Fibroblast of skin of abdomen (primary cell): ENCODE measurements around the gene IGF2BP2. TPM values are rescaled to one million over a fixed set of nuclear protein-coding genes. Genes with fewer than 3 reads are reported as not detected.
A peak's percentile ranks its signal among the peaks of the same experiment; 100 is the strongest.
"Not testable (repeated sequence)": the region's sequence is repeated elsewhere in the genome, so short reads cannot be mapped to it uniquely, and the experiment has no call there.

ENCODE experiments used
- DNase-seq: peaks from one replicate; pipeline ENCODE4 v3.0.0-alpha.2; 2013
- polyA plus RNA-seq, 2 experiments: library from polyadenylated mRNA; unstranded; fragments of 120-200 nt; gene quantifications; one replicate each; pipeline ENCODE4 v1.2.1, GENCODE V29; 2013; ENCODE audit not compliant: insufficient read length in 2 of 2

IGF2BP2 gene
- polyA plus RNA-seq (2013, experiment 1 of 2; ENCODE audit: insufficient read length) = 95.6 TPM
- polyA plus RNA-seq (2013, experiment 2 of 2; ENCODE audit: insufficient read length) = 95.9 TPM

GRCh38 chr3:185825006-185825638 lies at the start of gene IGF2BP2:
Gene IGF2BP2 (minus strand): TSS chr3:185825042. CDS start chr3:185824960, 82 bp downstream.
- DNase-seq = peak; percentile 91

DNA sequence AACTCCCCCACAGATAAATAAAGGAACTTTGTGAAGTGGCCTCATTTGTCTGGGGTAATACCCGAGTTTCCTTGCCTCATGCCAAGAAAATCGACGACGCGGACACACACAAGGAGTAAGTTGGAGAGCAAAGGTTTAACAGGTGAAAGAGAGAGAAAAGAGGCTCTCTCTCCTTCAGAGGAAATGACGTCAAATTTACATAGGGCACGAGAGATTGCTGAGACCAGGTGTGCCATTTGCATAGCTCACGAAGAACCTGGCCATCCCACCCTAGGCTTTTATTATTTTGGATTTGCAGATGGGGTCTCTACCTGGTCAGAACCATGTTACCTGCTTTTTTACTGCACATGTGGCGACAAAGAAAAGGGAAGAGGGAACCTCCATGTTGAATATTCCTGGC lies 49.3 kb upstream of the IGF2BP2 start:
- DNase-seq = no peak

GRCh38 chr3:185867650-185868049 lies 42.8 kb upstream of the IGF2BP2 start:
- no peak for DNase-seq

DNA sequence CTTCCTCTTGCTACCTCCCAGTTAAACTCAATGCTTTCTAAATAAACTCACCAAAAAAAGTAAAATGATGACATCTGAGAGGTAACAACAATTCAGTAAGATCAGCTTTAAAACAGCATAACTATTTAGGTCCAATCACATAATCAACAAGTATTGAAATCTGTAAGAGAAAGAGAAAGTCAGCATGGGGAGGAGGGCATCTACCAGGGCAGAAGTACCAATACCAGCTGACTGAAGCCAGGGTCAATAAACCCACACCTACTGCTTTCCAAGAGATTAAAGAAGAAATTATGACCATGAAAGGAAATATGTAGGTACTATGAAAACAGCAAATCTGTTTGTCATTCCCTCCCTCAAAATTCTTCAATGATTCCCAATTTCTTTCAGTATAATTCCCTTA lies 42.2 kb upstream of the IGF2BP2 start:
- no peak for DNase-seq

- DNase-seq = no peak
Observed at GRCh38 chr3:185866555-185866954, 41.7 kb upstream of the IGF2BP2 start.

GRCh38 chr3:185865247-185865646 lies 40.4 kb upstream of the IGF2BP2 start:
- DNase-seq = no peak

GRCh38 chr3:185864767-185865166 lies 39.9 kb upstream of the IGF2BP2 start:
- no peak for DNase-seq

DNA sequence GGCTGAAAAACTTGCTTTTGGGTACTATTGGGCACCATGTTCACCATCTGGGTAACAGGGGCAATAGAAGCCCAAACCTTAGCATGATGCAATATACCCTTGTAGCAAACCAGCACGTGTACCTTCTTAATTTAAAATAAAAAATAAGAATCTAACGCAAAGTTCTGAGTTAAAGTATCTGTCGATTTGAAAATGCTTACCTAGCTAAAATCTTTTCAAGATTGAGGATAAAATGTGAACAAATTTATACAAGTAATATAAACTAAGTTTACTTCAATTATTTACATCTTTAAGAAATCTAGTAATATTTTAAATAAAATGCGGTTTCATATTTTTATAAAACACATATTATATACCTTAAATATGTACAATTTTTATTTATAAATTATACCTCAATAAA lies 38.1 kb upstream of the IGF2BP2 start:
- DNase-seq = no peak

DNA sequence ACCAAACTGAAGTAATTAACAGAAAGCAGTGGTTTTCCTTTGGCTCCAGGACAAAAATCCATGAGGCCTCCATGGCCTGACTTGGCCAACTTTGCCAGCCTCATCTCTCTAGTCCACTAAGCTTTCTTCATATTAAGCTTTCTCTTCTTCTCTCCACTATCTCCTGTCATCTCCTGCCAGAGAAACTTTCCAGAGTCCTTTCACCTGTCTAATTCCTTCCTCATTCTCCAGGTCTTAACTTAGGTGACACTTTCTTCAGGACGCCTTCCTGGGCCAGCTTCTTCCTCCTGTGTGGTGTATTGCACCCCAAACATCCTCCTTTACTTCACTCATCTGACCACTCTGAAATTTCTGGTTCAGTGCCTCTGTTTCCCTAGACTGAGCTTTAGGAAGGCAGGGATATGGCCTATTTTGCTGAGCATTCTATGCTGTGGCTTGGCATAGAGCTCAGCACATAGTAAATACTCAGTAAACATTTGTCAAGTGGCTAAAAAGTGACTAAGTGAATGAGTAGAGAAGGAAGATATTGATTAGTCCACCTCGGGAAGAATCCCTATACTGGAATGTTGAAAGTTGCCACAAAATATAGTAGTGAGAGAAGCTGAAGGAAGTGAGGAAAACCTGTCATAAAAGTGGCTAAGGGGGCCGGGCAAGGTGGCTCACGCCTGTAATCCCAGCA lies 34.6 kb upstream of the IGF2BP2 start:
- no peak for DNase-seq

GRCh38 chr3:185858502-185859225 lies 33.8 kb upstream of the IGF2BP2 start:
- DNase-seq = no peak

DNA sequence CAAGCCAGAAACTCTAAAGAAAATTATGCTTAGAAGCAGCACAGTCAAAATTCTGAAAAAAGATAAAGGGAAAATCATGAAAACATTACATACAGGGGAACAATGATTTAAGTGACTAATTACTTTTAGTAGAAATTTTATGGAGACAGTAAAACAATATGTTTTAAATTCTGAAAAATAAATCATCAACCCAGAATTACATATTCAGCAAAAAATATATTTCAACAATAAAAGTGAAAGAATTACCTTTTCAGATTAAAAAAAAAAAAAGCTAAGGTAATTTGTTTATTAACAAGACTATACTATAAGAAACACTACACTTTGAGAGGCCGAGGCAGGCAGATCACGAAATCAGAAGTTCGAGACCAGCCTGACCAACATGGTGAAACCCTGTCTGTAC lies 32.4 kb upstream of the IGF2BP2 start:
- no peak for DNase-seq

DNA sequence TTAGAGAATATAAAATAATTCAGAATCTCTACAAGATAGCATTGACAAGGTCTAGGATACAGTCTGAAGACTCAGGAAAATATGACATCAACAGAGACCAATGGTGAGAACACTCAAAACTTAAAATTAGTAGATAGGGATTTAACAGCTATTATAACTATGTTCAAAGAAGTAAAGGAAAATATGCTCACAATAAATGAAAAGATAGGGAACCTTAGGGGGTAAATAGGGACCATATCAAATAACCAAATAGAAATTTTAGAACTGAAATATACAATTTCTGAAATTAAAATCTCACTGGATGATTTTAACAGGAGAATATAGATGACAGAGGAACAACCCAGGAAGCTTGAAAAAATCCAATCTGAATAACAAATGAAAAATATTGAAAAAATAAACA lies 31.8 kb upstream of the IGF2BP2 start:
- DNase-seq = no peak

GRCh38 chr3:185853771-185854170 lies 28.9 kb upstream of the IGF2BP2 start:
- not testable (repeated sequence) for DNase-seq

DNA sequence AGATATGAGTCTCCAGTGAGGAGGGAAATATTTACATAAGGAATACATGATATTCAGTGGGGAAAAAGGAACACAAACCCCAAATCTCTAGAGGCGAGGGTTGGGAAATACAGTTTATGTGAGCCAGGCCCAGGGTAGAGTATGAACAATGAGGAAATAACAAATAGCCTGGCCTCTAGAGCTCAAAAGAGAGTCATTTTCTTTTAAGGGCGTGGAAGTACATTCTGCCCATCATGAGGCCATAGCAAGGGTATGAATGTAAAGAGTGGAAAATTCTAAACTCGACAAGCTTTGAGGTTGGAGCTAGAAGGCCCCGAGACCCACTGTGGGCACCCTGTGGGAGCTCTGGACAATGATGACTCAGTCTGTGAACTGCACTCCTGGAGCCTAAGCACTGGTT lies 27.8 kb upstream of the IGF2BP2 start:
- no peak for DNase-seq

- DNase-seq = no peak
Observed at GRCh38 chr3:185851959-185852358, 27.1 kb upstream of the IGF2BP2 start.

- no peak for DNase-seq
Observed at GRCh38 chr3:185851046-185851445, 26.2 kb upstream of the IGF2BP2 start.

DNA sequence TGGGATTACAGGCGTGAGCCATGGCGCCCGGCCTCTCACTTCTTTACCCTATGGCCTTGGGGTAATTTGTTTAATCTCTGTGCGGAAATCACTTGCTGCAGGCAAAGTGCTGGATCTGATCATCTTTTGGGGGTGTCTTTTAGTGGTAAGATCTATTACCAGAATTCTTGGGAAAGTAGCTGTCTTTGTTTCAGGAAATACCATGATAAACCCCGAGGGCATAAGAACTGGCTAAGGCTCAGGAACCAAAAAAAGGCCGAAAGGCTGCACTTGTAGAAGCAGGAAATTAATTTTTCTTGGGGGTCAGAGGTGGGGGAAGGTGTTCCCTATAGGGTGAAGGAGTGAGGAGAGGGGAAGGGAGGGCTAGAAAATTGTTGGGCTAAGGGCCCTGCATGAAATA lies 22.7 kb upstream of the IGF2BP2 start:
- DNase-seq = no peak

- no peak for DNase-seq
Observed at GRCh38 chr3:185846037-185846436, 21.2 kb upstream of the IGF2BP2 start.

DNA sequence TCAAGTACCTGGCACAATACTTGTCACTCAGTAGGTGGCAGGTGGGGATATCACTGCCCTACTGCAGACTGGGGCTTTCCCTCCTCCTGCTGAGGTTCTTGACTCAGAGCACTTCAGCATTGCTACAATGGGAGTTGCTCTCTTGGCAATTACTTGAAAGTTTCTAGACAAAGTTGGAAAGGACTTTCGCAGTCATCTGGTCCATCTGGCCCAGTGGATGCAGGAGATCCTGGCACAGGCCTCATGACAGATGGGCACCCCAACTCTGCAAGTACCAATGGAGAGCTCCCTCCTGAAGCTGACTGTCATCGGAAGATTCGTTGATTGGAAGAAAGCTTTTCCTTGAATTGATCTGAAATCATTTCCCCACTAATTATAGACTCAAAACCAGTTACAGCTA lies 19.2 kb upstream of the IGF2BP2 start:
- no peak for DNase-seq

DNA sequence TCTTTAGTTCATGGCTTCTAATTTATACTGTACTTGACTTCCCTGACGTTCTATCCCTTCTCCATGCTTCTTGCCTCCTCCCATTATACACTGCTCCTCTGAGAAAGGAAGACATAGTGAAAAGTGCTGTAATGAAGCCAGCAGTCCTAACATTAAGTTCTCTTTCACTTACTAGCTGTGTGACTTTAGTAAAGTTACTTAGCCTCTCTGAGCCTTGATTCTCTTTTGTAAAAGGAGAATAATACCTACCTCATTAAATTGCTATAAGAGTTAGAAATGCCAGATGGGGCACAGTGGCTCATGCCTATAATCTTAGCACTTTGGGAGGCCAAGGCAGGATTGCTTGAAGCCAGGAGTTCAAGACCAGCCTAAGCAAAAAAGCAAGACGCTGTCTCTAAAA lies 18.8 kb upstream of the IGF2BP2 start:
- DNase-seq = no peak

GRCh38 chr3:185843126-185843525 lies 18.3 kb upstream of the IGF2BP2 start:
- no peak for DNase-seq

GRCh38 chr3:185842241-185842640 lies 17.4 kb upstream of the IGF2BP2 start:
- DNase-seq = no peak

- not testable (repeated sequence) for DNase-seq
Observed at GRCh38 chr3:185838417-185838989, 13.7 kb upstream of the IGF2BP2 start.
